Fibroblast of lung (primary cell): Measurements from ENCODE around the gene STIL.

Source experiments
- CTCF ChIP-seq, 2 donors: IDR thresholded peaks in 1 of 2; conservative IDR thresholded peaks in 1 of 2; 1 replicate in 1 of 2; 2 replicates in 1 of 2; pipeline ENCODE4 v1.5.1; 2011 to 2012; ENCODE audit warnings: low read length in 2 of 2, control low read depth in 1 of 2, inconsistent platforms in 1 of 2, low read depth in 1 of 2, mild to moderate bottlenecking in 1 of 2
- EZH2 ChIP-seq: IDR thresholded peaks from 2 replicates; pipeline ENCODE4 v1.5.1; 2012; ENCODE audit warnings: low read length, control low read depth, mild to moderate bottlenecking; ENCODE audit errors: missing control alignments

GRCh38 chr1:47214549-47214948, 99.4 kb downstream of the STIL start:
- TF ChIP-seq CTCF (conservative IDR thresholded peaks at IDR 0.05 in 1 of 2, IDR thresholded peaks at IDR 0.05 in 1 of 2; ENCODE audit: low read depth in 1 of 2, low read length in 2 of 2) (no peak), EZH2 (no peak)
